GM21529 (cell line): Measurements from ENCODE around the gene LPIN1.
"Not testable (repeated sequence)": the region's sequence is repeated elsewhere in the genome, so short reads cannot be mapped to it uniquely, and the experiment has no call there.

Experiments
- ATAC-seq: cut with Tn5 transposase; IDR thresholded peaks from one replicate; pipeline ENCODE4 v1.9.1; 2021; ENCODE audit not compliant: unreplicated experiment

Gene LPIN1

DNA sequence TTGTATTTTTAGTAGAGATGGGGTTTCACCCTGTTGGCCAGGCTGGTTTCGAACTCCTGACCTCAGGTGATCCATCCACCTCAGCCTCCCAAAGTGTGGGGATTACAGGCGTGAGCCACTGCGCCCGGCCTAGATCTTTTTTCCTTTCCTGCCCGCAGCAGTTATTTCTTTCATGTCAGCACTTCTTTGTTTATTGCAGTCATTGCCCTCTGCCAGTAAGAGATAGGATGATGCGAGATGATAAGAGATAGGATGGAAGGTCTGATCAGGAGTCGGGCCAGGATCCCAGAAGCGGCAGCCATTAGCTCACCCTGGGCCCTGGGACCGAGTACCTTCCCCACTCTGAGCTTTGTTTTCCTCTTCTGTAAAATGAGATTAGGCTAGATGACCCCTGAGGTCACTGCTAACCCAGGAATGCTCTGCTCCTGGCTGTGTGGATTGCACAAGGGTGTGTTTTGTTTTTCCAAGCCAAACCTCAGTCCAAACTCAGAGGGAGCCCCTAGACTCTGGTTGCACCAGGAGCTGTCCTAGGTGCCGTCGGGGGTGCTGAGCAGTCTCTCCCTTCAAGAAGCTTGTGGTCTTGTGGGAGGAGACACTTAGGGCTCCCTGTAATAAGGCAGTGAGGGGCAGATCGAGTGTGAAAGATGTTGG lies 63.3 kb downstream of the LPIN1 start:
- ATAC-seq: no peak

DNA sequence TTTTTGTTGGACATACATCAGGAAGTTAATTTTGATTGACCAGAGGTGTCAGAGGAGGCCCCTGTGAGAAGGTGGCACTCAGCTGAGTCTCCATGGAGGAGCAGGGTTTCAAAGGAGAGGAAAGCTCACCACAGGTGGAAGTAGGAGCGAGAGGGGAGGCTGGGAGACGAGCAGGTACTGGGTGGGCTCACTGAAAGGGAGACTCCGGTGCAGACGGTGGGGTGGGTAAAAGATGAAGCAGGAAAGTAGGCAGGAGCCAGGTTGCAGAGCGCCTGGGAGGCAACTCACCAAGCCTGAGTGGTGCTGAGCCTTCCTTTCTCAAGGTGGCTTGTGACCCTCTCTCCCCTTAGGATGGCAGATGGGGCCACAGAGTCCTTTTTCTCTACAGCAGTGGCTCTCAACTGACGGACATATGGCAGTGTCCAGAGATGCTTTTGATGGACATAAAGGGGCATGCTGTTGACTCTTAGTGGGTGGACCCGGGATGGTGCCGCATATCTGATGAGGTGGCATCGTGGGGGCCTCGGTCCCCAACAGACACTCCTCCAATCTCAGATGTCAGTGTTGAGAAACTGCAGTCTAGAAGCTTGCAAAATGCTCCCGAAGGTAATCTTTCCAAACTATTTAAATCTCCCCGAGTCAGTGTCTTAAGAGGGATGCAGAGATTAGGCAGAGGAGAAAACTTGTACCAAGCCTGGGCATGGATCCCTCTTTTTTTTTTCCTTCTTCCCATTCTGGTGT lies 64.0 kb downstream of the LPIN1 start:
- no peak for ATAC-seq

DNA sequence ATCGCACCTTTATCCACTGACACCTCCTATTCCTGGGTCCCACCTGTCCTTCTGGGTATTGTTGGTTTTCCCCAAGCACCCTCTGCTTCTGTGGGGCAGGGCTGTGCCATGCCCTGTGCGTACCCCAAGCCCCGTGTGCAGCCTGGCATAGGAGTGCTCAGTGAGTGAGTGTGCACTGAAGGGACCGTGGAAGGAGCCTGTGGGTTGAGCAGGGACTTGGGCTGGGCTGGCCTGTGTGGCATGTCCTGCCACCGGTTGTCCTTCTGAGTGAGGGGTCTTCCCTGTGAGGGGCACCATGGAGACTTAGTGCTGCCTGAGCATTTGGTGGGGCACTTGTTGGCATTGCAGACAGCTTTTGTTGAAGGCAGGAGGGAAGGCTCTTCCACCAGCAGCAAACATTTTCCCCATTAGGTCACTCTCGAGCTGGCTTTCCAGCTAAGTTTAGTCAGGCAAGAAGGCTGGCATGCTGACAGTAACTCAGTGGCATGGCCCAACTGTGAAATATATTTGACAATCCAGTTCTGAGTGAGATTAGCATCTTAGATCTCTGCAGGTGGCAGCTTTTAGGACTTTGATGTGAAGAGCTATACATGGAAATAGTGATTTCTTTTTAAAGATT lies 64.7 kb downstream of the LPIN1 start:
- no peak for ATAC-seq

DNA sequence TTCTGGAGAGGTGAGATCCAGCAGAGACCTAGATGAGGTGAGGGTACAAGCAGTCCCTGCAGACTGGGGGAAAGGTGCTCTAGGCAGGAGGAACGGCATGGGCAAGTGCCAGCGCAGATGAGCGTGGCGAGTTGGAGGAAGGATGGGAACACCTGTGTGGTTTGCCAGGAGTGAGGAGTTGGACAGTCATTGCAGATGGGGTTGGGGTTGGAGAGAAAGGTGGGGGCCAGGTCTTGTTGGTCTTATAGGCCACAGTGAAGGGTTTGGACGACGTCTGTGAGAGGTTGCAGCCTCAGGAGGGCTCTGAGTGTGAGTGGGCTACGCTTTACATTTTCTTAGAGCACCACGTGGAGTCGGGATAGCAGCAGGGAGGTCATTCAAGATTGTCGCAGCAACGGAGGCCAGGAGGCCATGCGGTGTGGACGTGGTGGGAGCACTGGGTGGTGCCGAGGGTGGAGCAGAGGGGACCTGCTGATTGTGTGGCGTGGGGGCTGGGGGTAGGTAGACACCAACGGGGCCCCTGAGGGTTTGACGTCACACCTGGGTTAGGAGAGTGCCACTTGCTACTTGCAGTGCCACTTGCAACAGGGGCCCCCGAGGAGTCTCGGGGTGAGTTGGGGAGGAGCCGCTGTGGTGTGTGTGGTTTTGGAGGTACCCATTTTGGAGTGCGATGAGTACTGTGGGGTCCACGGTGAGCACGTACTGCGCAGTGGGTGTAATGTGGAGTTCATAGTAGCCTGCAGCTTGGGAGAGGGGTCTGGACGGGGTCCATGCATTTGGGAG lies 66.2 kb downstream of the LPIN1 start:
- no peak for ATAC-seq

DNA sequence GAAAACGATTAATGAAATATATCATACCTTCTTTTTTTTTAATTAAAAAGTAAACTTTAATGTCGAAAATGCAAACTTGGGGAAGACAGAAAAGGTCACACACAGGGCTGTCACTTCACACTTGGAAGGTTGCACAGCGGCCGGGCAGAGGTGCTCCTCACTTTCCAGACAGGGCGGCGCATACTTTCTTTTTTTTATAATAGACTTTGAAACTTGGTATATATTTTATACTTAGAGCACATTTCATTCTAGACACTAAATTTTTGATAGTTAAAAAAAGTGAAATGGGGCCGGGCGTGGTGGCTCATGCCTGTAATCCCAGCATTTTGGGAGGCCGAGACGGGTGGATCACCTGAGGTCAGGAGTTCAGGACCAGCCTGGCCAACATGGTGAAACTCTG lies 66.9 kb downstream of the LPIN1 start:
- ATAC-seq: not testable (repeated sequence)

DNA sequence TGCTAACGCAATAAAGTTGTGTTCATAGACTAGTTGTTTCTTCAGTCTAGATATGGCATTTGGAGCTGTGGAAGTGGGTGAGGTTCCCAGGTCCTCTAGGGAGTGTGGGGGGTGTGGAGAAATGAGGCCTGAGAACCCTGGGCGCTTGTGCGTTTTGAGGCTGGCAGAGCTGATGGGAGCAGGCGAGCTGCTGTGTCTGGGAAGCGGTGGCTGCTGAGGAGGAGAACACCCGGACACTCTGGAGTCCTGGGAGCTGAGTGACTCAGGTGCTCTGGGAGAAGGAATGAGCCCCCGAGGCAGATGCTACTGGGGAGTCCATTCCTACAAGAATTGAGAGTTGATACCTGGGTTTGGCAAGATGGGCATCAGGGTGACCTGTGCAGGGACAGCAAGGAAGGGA lies 67.5 kb downstream of the LPIN1 start:
- no peak for ATAC-seq

DNA sequence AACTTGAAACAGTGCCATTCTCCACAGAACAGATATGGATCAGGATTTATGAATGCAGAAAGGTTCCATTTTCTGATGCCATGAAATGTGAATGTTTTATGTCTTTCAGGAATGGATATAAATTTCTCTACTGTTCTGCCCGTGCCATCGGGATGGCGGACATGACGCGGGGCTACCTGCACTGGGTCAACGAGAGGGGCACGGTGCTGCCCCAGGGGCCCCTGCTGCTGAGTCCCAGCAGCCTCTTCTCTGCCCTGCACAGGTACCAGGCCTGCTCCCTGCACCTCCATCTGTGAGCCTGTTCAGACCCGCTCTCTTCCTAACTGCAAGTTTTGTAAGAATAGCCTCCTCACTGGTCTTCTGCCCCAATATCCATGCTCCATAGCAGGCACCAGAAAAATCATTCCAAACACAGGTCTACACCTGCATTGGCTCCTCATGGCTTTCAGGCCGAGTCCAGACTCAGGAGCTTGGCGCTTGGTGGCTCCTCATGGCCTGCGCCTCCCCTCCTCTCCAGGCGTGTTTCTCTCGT lies 68.6 kb downstream of the LPIN1 start:
- no peak for ATAC-seq

DNA sequence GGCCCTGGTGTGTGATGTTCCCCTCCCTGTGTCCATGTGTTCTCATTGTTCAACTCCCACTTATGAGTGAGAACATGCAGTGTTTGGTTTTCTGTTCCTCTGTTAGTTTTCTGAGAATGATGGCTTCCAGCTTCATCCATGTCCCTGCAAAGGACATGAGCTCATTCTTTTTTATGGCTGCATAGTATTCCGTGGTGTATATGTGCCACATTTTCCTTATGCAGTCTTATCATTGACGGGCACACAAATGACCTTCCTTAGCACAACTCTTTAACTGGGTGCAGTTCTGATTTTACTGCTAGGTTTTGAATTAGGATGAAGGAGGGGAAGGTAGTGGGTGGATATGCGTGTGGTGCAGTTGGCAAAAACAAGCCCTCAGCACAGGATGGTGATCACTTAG lies 70.5 kb downstream of the LPIN1 start:
- not testable (repeated sequence) for ATAC-seq

DNA sequence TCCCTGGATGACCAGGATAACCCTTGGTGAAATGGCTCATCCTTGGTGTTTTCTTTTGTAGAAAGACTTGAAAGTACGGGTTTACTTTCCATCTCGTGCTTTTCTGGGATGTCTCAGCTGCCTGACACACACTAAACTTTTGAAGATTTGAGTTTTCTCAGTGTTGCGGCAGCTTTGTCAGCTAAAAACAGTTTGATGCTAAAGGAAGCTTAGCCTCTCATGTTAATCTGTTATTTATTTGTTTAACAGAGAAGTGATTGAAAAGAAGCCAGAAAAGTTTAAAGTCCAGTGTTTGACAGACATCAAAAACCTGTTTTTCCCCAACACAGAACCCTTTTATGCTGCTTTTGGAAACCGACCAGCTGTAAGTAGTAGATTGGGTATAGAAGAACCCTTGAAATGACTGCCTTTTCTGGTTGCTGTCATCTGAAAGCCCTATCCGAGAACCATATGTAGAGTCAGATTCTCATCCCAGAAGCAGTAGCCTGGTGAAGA lies 72.8 kb downstream of the LPIN1 start:
- ATAC-seq: no peak

DNA sequence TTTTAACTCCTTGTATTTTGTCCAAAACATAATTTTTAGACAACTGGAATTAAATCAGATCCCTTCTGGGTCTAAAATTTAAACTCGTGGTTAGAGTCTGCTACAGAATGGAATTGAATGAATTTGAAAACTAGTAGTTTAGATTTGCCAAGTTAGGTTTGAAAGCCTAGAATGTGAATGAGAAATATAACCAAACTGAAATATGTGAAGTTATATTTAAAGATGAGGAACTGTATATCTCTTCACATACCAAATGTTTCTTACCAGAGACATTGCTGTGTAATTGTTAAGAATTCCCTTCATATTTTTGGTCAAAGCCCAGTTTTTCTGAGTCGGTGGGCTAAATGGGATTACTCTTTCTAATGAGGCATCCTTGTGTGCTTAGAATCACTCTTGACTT lies 74.2 kb downstream of the LPIN1 start:
- ATAC-seq: no peak

DNA sequence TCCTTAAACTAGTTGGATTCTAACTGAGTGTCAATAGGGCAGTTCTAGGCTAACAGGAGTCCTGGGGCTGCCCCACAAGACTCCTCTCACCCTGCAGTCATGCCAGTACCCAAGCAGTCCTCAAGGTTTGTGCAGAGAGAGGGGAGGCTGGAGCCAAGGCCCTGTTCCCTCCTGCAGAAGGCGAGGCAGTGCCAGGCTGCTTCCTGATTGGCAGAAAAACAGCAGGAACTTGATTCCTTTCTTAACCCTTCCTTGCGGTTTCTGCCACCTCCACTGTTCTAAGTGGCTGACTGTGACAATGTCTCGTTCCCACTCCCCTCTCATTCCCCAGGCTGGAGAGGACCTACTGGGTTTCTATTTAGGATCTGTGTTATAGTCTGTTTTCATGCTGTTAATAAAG lies 75.3 kb downstream of the LPIN1 start:
- ATAC-seq: no peak

DNA sequence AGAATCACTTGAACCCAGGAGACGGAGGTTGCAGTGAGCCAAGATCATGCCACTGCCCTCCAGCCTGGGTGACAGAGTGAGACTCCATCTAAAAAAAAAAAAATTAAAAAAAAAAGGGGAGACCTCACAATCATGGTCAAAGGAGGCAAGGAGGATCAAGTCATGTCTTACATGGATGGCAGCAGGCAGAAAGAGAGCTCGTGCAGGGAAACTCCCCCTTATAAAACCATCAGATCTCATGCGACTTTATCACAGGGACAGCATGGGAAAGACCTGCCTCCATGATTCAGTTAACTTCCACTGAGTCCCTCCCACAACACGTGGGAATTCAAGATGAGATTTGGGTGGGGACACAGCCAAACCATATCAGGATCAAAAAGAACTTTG lies 75.9 kb downstream of the LPIN1 start:
- ATAC-seq: not testable (repeated sequence)

DNA sequence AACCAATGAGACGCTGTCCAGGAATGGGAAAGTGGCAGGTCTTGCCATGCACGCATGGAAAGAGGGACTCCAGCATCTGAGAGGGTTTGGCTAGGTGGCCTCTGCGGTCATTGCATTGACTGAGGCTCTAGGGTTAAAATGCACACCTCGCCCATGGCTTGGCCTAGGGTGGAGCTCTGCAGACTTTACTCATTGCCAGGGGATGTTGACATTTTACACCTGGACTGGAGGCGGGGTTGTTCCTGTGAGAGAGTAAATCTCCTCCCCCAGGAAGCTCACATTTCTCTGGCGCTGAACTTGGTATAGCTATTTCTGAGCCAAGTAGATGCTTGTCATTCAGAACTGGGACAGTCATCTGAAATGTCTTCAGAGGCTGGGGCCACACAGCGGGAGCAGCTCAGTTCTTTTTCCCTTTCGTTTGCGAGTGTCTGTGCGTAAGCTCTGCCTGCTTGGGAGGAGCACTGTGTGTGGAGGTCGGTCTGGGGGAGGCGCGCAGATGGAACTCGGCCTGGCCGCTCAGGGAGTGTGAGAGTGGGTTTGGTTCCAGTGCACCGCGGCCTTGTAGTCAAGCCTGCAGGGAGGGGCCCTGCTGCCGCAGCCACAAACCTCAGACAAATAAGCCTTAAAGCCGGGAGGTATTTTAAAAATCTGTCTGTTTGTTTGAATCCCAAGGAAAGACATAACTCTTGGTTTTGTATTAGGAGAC lies 76.5 kb downstream of the LPIN1 start:
- ATAC-seq: no peak

DNA sequence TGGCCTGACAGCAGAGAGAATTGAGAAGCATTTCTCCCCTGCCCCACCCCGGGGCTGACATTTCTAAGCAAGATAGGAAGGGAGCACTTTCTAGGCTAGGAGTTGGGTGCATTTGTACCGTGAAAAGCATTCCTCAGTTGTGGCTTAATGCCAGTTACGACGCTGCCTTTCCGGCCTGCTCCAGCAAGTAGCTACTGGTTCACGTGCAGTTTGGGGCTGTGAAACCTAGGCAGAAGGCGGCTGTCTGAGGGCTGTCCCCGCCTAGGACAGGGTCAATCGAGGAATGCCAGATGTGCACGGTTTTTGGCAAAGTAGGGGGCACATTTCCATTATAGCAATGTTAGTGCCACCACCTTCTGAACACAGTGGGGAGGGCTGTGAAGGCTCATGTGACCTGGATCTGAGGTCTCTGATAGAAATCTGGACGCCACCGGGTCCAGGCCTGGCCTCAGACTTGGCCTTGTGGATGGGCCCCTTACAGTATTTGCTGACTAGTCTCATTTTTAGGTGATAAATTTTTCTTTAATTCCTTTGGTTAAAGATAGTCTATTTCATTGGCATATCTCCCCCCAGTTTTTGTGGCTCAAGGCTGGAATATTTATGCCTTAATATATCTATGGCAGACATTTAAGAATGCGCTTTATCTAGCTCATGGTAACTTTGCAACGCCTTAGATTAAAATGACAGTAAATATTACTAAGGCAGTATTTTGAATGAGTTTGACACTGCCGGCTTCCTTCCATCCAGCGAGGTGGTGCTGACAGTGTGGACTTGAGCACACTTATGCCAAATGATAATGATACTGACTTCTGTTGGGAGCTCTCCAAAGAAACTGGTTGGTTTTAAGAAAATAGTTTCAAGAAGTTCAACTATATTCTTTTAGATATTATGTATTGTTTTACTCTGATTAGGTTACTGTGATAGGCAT lies 78.7 kb downstream of the LPIN1 start:
- no peak for ATAC-seq

DNA sequence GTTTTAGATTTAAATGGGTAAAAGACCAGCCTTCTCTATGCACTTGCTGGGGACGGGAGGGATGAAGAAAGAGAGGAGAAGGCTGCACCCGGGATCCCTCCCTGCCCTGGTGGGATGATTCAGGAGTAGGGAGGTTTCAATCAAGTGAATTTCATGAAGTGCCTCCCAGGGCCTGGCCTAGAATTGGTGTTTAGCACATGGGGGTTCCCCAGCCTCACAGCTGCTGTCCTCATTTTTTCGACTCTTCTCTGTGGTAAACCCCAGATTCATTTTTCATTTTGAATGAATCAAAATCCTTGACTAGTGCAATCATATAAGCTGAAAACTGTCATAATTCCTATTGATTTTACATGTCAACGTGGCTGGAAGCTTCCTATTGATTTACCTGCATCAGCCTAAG lies 81.1 kb downstream of the LPIN1 start:
- ATAC-seq: peak; percentile 32

DNA sequence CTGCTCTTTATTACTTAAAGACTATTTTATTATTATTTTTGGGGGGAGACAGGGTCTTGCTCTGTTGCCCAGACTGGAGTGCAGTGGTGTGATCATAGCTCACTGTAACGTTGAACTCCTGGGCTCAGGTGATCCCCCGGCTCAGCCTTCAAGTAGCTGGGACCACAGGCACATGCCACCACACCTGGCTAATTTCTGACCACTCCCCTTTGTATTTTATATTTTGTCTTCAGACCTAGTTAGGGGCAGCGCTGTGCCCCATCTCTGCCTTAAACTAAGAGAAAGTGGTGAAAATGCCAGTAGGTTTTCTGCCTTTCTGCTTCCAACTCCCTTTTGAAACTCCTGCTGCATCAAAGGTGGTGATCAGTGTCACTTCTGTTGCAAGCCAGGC lies 82.5 kb downstream of the LPIN1 start:
- no peak for ATAC-seq

DNA sequence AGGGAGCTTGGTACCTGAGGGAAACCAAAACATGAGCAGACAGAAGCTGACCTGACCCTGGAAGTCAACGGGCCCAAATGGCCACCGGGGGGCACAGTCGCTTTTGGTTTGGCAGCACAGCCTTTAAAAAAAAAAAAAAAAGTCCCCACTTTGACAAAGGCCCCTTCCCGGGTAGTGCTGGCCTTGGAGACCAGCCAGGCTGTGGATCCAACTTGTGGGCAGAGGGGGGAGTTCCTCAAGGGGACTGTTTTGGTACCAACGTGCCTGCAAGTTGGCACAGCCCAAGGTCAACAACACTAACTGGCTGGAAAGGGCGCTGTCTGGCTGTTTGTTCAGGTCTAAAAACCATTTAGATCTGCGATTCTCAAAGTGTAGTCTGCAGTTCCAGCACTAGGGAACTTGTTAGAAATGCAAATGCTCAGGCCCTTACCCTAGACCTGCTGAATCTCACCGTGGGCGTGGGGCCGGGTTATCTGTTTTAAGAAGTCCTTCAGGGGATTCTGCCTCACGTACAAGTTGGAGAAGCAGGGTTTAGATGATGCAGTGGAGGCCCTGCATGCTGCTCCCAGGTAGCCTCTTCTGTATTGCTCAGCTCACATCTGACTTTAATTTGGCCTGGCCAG lies 83.0 kb downstream of the LPIN1 start:
- peak; percentile 33 for ATAC-seq

DNA sequence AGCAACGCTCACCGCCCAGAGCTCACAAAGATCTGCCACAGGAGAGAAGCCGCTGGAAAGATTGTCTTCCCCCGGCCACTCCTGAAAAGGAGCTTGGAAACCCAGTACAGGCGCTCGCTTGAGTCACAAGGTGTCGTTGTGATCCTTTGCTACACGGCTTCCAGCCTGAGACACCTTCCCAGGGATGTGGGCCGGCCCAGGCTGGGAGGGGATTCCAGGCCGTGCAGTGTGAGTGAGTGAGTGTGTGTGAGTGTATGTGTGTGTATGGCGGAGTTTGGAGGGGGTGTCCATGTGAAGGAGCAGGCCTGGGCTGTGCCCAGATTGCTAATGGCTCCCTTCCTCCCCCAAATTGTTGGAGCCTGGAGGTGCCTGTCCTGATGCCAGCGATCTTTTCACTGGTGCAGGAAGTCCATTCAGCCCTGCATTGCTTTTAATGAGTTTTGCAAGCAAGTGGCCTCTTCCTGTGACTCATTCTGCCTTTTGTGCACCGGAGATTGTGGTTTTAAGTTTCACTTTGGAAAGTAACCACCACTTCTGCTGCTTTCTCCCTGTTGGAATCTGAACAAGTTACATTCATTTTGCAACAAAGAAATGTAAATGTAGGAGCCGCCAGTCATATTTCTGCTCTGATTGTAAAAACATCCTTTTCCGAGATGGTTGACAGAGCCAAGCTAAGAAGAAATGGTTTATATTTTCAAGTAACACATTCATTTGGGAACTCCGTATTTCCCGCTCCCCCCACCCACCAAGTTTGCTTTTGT lies 83.7 kb downstream of the LPIN1 start:
- peak; percentile 81 for ATAC-seq
